GM19324 (cell line): ENCODE results near the gene DKC1.

Source experiments
- ATAC-seq: cut with Tn5 transposase; IDR thresholded peaks from one replicate; pipeline ENCODE4 v1.9.1; 2021; ENCODE audit warnings: mild to moderate bottlenecking, moderate library complexity; ENCODE audit not compliant: unreplicated experiment, low FRiP score

Gene DKC1

DNA sequence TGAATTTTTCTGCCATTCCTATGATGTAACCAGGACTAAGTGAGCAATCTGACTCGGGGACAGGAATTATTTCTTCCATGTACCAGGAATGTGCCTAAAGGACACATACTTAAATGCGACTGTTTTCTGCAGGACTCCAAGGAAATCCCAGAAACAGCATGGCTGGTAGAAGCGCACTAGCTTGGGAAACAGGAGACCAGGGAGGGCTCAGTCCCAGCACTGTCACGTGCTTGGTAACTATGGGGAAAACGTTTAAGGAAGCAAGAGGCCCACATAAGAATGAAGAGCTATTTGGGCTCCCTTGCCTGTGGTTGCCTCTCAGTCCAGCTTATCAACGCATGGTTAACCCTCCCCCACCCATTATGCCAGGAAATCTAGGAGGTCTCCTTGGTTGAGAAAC, 23.1 kb downstream of the DKC1 start:
- no peak for ATAC-seq

DNA sequence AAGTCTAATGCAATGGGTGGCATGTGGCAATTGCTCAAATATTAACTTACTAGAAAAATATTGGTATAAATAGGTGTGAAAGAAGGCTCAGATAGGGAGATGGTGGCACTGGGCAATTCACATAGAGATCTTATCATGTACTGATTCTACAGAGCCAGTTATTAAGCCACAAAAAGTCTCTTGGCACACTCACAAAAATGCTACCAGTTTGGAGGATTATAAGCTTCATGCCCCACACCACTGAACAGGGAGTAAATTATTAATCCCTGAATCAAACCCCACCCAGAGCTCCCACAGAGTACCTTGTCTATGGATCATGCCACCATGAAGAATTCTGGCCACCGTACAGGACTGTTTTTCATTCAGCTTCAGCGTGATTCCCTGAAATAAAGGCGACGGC, 28.8 kb downstream of the DKC1 start:
- ATAC-seq = no peak

- ATAC-seq = no peak
These were observed 29.3 kb downstream of the DKC1 start for GRCh38 chrX:154791939-154792338.

DNA sequence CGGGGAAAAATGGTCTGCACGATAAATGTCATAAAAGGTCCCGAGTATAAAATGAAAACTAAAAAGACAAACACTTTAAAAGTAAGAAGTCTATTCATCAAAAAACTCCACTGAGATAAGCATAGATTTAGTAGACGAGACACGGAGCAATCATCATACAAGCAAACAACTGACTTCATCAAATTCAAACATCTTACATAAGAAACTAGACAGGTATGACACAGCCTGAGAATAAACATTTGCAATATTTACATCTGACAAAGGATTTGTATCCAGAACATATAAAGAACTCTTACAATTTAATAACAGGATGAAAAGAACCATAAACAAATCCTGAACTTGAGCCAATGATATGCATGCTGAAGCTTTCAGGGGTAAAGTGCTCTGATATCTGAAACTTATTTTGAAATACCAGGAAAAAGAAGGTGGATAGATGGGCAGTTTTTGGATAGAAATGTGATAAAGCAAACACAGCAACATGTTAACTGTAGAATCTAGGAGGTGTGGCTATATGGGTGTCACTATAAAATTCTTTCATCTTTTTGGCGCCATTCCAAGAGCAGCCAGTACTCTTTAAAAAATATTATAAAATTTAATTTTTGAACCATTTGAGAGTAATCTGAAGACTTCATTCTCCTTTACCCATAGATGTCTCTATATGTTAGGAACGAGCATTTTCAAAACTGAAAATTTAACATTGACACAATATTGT, 30.6 kb downstream of the DKC1 start:
- ATAC-seq = no peak

- no peak for ATAC-seq
These were observed 32.4 kb downstream of the DKC1 start for GRCh38 chrX:154795016-154795415.

DNA sequence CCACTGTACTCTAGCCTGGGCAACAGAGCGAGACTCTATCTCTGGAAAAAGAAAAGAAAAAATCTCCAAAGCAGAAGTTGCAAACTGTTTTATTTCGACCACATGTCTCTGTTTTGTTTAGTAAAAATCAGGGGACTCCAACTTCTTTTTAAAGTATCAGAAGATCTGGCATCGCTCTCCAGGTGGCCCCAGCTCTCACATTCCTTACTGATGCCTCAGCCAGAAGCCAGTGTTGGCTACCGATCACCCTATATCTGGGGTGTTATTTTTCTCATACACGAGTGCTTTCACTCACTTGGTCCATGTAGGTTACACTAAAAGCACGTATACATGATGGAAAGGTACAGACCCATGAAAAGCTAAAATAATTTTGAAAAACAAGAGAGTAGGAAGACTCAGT, 34.3 kb downstream of the DKC1 start:
- no peak for ATAC-seq

DNA sequence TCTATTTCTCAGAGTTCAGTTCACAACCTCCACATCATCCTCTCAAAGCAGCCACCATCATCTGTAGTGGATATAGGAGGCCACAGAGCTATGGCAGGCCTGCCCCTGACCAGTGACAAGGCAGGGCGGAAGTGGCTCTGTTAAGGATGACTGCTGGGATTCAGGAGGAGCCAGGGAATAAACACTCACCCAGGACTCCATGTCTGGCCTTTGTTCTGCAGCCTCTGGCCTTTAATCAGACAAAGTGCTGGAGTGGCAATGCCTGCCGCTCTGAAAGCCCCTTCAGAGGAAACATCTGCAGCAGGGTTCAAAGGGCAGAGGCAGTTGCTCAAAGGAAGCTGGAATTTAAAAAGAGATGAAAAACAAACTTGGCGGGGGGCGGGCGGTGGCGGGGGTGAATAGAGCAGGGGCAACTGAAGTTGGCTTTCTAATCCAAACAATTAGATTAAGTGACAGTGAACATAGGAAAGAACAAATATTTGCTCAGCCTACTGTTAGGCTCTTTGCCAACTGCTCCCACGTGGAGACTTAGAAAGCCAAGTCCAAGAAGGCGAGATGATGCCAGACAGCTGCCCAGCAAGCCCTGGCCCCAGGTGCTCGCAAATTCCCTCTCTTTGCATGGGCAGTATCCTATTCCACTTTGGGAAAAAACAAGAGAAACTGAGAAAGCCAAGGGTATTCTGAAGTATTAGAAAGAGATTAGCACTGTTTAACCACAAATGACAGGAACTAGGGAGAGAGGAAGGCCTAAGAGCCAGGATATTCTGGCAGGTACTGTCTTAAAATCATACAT, 37.1 kb downstream of the DKC1 start:
- no peak for ATAC-seq

- no peak for ATAC-seq
These were observed 38.0 kb downstream of the DKC1 start for GRCh38 chrX:154800478-154801210.

- no peak for ATAC-seq
These were observed 40.3 kb downstream of the DKC1 start for GRCh38 chrX:154802947-154803346.

DNA sequence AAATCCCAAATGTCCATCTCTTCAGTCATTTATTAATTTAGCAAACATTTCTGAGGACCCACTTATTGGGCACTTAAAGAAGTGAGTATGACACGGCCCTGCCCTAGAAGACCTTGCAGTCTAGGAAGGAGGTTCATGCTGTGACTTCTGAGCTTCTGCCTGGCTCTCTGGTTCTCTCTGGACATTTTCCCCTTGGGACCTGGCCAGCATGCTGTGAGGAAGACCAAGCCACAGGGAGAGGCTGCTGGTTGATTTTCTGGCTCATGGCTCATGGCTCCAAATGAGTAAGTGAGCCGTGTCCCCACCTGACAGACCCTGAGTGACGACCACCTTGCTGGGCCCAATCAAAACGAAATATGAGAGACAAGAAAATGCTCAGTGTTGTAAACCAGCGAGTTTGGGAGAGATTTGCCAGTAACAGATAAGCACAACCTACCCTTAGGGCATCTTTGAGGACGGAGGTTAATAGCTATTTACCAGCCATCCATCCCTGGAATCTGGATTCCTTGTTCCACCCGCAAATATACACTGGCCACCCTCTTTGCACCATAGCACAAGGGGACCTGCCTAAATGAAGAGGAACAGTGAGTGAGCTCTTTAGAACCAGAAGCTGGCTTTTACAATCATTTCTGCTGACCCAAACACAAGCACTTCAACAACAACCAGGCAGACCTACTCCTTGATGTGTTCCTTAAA, 41.7 kb downstream of the DKC1 start:
- no peak for ATAC-seq

DNA sequence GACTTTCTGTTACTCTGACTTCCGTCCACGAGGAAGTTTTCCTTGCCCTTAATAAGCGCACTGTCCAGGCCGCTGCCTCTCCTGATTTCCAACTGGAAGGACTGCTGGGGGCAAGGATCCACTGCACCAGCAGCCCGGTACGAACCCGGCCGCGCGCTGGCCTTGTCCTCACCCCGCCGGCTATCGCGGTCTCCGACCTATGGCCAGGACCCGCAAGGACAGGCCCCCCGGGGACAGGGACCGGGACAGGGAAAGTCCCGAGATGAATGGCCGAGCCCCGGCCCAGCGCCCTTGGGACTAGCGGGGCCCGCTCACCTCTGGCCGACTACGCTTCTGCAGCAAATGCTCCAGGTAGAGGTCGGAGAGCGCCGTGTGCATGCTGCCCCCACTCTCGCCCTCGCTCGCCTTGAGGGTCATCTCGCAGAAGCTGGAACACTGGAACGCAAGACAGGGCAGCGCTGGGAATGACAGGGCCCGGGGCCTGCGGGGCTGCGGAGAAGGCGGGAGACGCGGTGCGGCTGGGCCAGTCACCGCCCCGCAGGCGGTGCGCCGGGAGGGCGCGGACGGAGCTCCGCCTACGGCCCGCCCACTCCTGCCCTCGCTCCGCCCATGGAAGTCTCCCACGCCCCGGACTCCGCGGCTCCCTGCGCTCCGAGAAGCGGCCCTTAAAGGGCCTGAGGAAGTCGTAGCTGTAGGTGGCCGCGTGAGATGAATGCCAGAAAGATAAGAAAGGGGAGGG, 42.5 kb downstream of the DKC1 start, which contains the start of gene MPP1:
Gene MPP1 (minus strand): TSS at position 529 of the 739 bp plus-strand sequence. CDS start 112 bp downstream, at position 417.
- peak; percentile 97 for ATAC-seq

GRCh38 chrX:154805696-154806091, 43.0 kb downstream of the DKC1 start:
- no peak for ATAC-seq

DNA sequence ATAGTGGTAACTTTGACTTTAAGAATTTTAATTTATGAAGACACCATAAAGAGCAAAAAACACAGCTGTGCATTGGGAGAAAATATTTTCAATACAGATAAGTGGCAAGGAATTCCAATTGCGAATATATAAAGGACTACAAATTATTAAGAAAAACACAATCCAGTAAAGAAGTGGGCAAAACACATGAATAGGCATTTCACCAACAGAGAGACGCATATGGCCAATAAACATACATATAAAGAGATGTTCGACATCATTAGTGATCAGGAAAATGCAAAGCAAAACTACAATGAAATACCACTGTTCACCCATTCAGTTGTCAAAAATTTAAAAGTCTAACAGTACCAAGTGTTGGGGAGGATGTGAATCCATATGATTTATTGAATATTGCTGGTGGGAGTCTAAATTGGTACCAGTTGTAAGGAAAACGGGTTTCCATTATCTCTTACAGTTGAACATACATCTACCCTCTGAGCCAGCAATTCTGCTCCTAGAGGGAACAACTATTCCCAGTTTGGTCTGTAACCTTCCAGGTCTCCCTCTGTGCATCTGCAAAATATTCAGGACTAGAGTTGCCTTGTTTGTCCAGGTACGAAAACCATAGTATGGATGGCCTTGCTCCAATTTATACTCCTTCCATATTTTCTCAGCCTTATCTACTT, 44.3 kb downstream of the DKC1 start:
- no peak for ATAC-seq

DNA sequence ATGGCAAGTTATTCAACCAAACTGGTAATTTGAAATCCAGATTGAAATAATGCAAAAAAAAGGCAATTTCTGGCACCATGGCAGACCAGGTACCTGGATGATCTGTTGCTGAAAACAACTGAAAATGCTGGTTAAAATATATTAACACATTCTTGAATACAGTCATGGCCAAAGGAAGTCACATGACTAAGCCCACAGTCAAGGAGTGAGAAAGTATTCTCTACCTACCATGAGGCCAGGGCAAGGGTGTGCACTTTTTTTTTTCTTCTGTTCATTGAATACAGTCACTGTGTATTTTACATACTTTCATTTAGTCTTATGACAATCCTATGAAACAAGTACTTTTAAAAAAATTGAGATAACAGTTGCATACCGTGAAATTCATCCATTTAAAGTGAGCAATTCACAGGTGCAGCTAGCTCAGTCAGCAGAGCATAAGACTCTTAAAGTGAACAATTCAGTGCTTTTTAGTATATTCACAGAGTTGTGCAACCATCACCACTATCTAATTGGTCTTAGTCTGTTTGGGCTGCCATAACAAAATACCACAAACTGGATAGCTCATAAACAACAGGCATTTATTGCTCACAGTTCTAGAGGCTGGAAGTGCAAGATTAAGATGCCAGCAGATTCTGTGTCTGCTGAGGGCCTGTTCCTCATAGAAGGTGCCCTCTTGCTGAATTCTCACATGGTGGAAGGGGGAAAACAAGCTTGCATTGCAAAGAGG, 47.4 kb downstream of the DKC1 start:
- no peak for ATAC-seq

- ATAC-seq = no peak
These were observed 49.9 kb downstream of the DKC1 start for GRCh38 chrX:154812341-154813101.

GRCh38 chrX:154813801-154814200, 51.1 kb downstream of the DKC1 start:
- no peak for ATAC-seq

GRCh38 chrX:154815274-154815818, 52.7 kb downstream of the DKC1 start:
- no peak for ATAC-seq
